WI38 (cell line): ENCODE results near the gene PSMG4.

Experiments used
- H3K4me3 ChIP-seq: 2 replicates; pipeline ENCODE4 v1.5.1; 2011; ENCODE audit warnings: low read depth, mild to moderate bottlenecking, control low read depth, low read length
- TF ChIP-seq, protein P1 (sequence below): IDR thresholded peaks from 2 replicates; pipeline ENCODE4 v1.5.1; 2012; ENCODE audit warnings: low read depth, mild to moderate bottlenecking, control low read depth, low read length

Gene PSMG4

DNA sequence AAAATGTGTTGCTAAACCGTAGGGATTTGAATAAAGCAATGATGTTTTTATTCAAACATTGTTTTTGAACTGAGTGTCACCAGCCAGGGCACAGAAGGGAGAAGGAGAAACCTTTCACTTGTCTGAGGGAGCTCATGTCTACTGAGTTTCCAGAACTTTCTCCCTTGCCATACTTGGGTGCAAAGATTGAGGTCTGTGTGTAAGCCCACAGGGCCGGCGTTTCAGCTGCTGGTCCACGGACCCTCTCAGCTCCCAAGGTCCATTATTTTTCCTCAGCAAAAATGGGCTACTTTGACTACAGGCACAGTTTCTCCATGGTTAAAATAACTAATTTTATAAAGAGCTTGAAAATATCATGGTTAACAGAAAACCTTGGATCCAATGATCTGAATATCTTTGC lies 32.6 kb downstream of the PSMG4 start:
- TF ChIP-seq, protein P1, sequence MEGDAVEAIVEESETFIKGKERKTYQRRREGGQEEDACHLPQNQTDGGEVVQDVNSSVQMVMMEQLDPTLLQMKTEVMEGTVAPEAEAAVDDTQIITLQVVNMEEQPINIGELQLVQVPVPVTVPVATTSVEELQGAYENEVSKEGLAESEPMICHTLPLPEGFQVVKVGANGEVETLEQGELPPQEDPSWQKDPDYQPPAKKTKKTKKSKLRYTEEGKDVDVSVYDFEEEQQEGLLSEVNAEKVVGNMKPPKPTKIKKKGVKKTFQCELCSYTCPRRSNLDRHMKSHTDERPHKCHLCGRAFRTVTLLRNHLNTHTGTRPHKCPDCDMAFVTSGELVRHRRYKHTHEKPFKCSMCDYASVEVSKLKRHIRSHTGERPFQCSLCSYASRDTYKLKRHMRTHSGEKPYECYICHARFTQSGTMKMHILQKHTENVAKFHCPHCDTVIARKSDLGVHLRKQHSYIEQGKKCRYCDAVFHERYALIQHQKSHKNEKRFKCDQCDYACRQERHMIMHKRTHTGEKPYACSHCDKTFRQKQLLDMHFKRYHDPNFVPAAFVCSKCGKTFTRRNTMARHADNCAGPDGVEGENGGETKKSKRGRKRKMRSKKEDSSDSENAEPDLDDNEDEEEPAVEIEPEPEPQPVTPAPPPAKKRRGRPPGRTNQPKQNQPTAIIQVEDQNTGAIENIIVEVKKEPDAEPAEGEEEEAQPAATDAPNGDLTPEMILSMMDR = no peak
- H3K4me3 ChIP-seq = no peak overlapping the region

DNA sequence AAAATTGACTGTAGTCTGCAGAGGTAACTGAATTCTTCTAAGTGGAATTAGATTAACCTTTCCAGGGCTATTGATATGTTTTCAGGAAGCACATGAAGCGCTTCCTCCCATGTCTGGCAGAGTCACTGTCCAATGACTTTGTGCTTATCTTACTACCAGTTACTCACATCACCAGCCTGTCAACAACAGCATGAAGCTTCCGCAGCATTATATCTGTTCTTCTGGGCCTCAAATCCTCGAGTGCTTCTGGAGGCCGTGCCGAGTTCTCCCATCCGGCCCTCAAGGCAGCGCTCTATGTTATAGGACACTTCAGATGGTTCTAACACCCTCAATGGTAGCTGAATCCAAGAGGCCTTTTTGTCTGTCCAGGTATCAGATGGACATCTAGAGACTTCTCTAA lies 33.2 kb downstream of the PSMG4 start:
- no peak overlapping the region for H3K4me3 ChIP-seq

DNA sequence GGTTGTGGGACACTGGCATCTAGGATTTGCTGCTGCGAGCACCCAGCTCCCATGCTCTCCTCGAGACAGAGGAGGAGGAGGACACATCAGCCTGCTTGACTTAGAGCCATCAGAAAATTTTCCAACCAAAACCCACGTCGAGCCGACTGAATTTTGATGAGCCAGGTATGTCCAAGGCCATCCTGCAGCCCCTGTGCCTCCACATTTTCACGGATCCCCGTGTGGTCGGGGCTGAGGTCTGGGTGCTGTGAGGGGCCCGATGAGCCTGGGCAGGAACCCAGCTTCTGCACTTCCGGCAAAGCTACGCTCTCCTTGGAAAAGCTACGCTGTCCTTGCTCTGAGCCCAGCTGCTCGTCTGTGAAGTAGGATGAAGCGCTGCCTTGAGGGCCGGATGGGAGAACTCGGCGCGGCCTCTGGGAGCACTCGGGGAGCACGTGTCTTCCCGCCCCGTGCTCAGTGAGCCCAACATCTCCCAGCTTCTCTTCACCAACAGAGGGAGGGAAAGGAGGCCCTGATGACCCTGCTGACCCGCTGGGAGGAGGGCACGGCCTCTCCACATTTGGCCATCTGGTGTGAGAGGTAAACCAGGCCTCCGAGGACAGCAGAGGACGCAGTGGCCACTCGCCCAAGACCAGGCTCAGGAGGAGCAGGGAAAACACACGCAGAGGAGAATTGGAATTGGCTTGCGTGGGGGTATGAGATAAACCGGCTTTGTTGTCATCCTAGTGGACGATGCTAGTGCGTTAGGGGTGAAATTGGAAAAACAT lies 33.9 kb downstream of the PSMG4 start:
- H3K4me3 ChIP-seq = no peak overlapping the region
- TF ChIP-seq, protein P1 = no peak

More for the DNA sequence above, 33.2 kb downstream of the PSMG4 start:
- TF ChIP-seq, protein P1 = no peak

DNA sequence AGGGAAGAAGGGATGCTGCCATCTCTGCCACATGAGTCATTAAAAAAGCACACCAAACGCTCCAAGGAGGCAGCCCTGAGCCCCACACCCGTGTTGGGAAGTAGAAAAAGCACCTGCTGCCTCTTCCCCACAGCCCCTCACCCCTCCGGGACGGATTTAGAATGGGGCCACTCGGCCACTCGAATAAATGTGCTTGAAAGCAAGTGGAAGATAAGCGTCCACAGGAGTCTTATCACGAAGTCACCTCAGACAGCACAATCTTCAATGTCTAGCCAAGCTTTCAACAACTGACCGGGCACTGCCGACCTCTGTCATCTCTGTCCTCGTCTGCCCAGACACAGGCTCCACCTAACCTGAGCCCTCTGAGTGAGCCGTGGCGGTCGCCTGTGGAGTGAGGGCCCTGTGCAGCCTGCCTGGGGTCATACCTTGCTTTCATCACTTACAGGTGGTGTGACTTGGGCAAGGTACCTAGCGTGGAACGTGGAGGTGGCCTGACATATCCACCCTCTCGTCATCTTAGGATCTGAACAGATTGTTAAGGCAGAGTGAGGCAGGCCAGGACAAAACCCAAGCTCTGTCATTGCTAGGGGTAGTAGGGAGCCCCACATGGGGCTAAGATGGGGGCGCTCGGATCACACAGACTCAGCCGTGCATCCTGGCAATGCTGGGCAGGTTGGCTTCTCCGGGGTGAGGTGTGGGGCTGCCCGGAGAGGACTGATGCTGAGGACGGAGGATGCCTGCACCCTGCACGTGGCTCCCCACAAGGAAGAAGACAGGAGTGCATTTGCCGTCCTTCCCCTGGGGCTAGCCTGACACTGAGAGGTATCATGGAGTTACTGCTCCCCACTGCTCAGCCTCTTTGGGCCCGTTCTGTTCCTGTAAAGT lies 34.8 kb downstream of the PSMG4 start:
- H3K4me3 ChIP-seq = no peak overlapping the region
- TF ChIP-seq, protein P1 = no peak

DNA sequence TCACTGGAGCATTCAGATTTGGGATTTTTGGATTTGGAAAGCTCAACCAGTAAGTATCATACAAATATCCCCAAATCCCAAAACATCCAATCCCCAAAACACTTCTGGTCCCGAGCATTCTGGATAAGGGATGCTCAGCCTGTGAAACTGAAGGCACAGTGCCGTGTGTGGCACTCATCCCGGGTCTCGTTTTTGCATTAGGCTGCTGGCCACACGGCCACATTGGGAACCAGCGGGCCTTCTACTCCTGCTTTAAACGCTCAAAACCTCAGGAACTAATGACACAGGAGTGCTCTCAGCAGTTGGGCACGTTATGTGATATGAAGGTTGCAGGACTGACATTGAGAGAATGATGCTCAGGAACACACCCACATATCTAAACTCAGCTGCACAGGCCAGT lies 35.6 kb downstream of the PSMG4 start:
- TF ChIP-seq, protein P1 = no peak
- H3K4me3 ChIP-seq = no peak overlapping the region

DNA sequence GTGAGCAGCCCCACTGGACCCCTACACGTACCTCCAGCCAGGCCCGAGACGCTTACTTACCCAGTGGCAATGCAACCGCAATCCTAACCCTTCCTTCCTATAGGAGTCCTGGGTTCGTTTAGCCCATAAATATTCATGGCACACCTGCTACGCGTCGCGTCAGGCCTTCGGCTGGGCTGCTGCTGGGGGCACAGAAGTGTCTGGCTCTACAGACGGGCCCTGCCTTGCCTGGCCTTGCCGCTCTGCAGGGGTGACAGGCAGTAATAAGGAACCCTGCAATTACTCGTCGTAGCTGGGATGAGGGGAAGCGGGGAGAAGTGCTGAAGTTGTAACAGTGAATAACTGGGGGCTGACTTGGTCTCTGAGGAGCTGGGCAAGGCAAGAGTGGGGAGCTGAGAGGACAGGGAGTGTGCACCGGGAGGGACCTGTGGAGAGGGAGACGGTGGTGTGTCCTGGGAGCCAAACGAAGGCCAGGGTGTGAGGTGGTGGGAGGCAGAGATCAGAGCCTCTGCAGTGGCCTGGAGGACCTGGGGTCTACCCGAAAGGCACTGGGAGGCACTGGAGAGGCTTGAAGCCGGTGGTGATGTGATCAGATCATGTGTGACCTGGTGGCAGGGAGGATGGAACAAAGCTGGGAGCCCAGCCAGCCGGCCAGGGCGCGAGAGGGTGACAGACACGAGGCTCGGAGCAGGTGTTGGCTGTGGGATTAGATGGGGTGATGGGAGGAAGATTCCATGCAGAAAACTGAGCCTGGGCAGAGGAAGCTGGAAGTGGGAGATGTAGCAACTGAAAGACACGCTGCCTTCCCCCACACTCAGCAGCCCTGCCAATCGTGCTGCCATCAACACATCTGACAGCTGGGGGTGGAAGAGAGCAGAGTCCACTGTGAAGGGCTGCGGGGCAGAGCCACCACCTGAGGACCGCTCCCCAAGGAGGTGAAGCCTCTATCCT lies 36.4 kb downstream of the PSMG4 start:
- TF ChIP-seq, protein P1 = no peak
- no peak overlapping the region for H3K4me3 ChIP-seq
